Stomach (tissue), 9 donors: Measurements from ENCODE around the gene CASS4. TPM values are rescaled to one million over a fixed set of nuclear protein-coding genes. Genes with fewer than 3 reads are reported as not detected.

Experiments used
- DNase-seq, 2 donors: peaks; one replicate each; pipeline versions ENCODE4 v3.0.0 to v3.0.0-alpha.2; 2013 to 2019
- H3K27ac ChIP-seq, 5 donors: fragments of 200-600 bp in 4 of 5; sonication (generic) in 4 of 5; one replicate each; pipeline ENCODE4 v1.5.1; 2013 to 2019; ENCODE audit warnings: mild to moderate bottlenecking in 1 of 5, moderate library complexity in 1 of 5
- H3K27me3 ChIP-seq, 3 donors: fragments of 200-600 bp; sonication (generic); one replicate each; pipeline ENCODE4 v1.5.1; 2017 to 2019; ENCODE audit warnings: mixed run types in 1 of 3
- H3K36me3 ChIP-seq, 4 donors: fragments of 200-600 bp; sonication (generic); 1 replicate in 3 of 4; 2 replicates in 1 of 4; pipeline ENCODE4 v1.5.1; 2016 to 2019
- H3K4me1 ChIP-seq, 4 donors: fragments of 200-600 bp; sonication (generic); one replicate each; pipeline ENCODE4 v1.5.1; 2016 to 2019
- H3K4me3 ChIP-seq, 4 donors: fragments of 200-600 bp; sonication (generic) in 3 of 4; one replicate each; pipeline ENCODE4 v1.5.1; 2016 to 2019; ENCODE audit warnings: mild to moderate bottlenecking in 1 of 4
- H3K9me3 ChIP-seq, 4 donors: fragments of 200-600 bp; sonication (generic); one replicate each; pipeline ENCODE4 v1.5.1; 2016 to 2019
- EP300 ChIP-seq: sonication (generic); formaldehyde crosslinking; IDR thresholded peaks from one replicate; pipeline ENCODE4 v1.6.1; 2017; ENCODE audit warnings: antibody characterized with exemption
- POLR2A ChIP-seq, 4 donors: fragments of 450-650 bp; IDR thresholded peaks; one replicate each; pipeline ENCODE4 v1.6.1; 2016; ENCODE audit warnings: antibody characterized with exemption in 4 of 4, control low read depth in 2 of 4, mild to moderate bottlenecking in 1 of 4, moderate library complexity in 1 of 4
- POLR2AphosphoS5 ChIP-seq, 3 donors: sonication (generic); formaldehyde crosslinking; IDR thresholded peaks; one replicate each; pipeline ENCODE4 v1.6.1; 2016; ENCODE audit warnings: antibody characterized with exemption in 3 of 3
- WGBS, 5 donors: extraction: QIAGEN DNeasy Blood & Tissue Kit in 3 of 5; methylation state at CpG; one replicate each; pipeline versions ENCODE4 v1.1.5 to v1.1.7; 2013 to 2018; 5-methylcytosine and 5-hydroxymethylcytosine counted together
- intact Hi-C: fragments of 100-400 bp; cut with DNase I; formaldehyde crosslinking; loops from one replicate; pipeline ENCODE4 v1.15.1; 2023; ENCODE audit warnings: low total_unique reads
- polyA plus RNA-seq, 3 donors: library from polyadenylated mRNA; stranded (reverse); fragments of 200-250 nt; gene quantifications; one replicate each; pipeline ENCODE4 v1.2.3, GENCODE V29; 2013
- total RNA-seq, 5 donors: library from RNA; depleted of rRNA; stranded (reverse); fragments of >200 nt; gene quantifications; one replicate each; pipeline versions ENCODE4 v1.1.0 to v1.2.3, GENCODE V29; 2014 to 2016
- TF ChIP-seq, protein P1 (sequence below), 7 experiments: fragments of 450-650 bp in 4 of 7; fragments of 200-600 bp in 3 of 7; sonication (generic) in 3 of 7; IDR thresholded peaks; one replicate each; pipeline ENCODE4 v1.5.1; 2016 to 2019; ENCODE audit warnings: antibody characterized with exemption in 7 of 7, control low read depth in 2 of 7, mild to moderate bottlenecking in 1 of 7
- donor health status: healthy with polysubstance abuse.
- donor health status: Bipolar disorder and iron deficiency.
- donor health status: healthy.

CASS4 gene
- total and polyA plus RNA-seq, 8 donors = 0.23 to 8.2 (median 1.6) TPM; not detected in 1

DNA sequence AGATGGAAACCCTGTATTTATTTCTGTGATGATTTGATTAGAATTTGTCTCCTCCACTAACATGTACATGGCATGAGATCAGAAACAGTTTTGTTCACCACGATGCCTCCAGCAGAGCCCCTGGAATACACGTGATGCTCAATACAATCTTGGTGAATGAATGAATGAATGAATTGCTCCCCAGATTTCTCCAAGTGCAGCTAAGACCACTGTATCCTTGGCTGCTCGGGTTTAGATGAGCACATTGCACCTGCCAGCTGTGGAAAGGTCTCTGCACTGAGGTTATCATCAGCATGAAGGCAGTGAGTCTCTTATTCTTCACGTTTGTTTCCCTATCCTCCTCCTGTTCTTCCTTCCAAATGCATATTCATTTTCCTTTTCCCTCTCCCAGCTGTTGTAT lies 17.9 kb downstream of the CASS4 start:
- intact Hi-C loops = no loop called here
- Histone ChIP-seq H3K9me3 (no peaks in the 10 kb centered on the region), H3K4me1 (peaks cover 0 to 22% (median 5%) of the 10 kb centered on the region in 4 donors), H3K27ac (no peak overlapping the region), H3K36me3 (no peaks in the 10 kb centered on the region), H3K4me3 (no peak overlapping the region), H3K27me3 (no peaks in the 10 kb centered on the region)
- DNase-seq = no peak
- no peak for TF ChIP-seq POLR2AphosphoS5 (IDR thresholded peaks at IDR 0.05)
- no peak for TF ChIP-seq EP300
- no peak for TF ChIP-seq POLR2A (IDR thresholded peaks at IDR 0.05)
- TF ChIP-seq, protein P1, sequence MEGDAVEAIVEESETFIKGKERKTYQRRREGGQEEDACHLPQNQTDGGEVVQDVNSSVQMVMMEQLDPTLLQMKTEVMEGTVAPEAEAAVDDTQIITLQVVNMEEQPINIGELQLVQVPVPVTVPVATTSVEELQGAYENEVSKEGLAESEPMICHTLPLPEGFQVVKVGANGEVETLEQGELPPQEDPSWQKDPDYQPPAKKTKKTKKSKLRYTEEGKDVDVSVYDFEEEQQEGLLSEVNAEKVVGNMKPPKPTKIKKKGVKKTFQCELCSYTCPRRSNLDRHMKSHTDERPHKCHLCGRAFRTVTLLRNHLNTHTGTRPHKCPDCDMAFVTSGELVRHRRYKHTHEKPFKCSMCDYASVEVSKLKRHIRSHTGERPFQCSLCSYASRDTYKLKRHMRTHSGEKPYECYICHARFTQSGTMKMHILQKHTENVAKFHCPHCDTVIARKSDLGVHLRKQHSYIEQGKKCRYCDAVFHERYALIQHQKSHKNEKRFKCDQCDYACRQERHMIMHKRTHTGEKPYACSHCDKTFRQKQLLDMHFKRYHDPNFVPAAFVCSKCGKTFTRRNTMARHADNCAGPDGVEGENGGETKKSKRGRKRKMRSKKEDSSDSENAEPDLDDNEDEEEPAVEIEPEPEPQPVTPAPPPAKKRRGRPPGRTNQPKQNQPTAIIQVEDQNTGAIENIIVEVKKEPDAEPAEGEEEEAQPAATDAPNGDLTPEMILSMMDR (IDR thresholded peaks at IDR 0.05) = no peak
- 43 to 52% (median 48%) methylated on average over 4 of the region's 4 CpGs for WGBS, 5 donors

DNA sequence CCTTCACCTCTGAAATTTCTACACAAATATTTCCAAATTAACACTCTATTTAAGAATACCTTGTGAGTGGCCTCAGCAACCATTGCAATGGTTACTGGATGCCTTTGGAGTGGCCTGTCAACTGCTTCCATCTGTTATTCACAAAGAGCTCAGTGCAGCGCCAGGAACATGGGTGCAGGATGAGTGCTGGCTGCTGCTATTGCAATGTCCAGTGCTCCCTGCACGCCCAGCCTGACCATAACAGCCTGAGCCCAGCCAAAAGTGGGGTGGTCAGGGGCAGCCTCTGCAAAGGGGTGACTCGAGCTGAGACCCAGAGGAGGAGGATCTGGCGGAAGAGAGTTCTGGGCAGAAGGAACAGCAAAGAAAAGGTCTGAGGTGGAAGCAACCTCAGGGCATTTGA lies 18.4 kb downstream of the CASS4 start:
- DNase-seq = no peak
- Histone ChIP-seq H3K36me3 (no peaks in the 10 kb centered on the region), H3K4me1 (peaks cover 0 to 22% (median 5%) of the 10 kb centered on the region in 4 donors), H3K9me3 (no peaks in the 10 kb centered on the region), H3K27ac (no peak overlapping the region), H3K27me3 (no peaks in the 10 kb centered on the region), H3K4me3 (no peak overlapping the region)
- TF ChIP-seq, protein P1 (IDR thresholded peaks at IDR 0.05) = no peak
- TF ChIP-seq POLR2AphosphoS5 (IDR thresholded peaks at IDR 0.05) (no peak), EP300 (no peak), POLR2A (IDR thresholded peaks at IDR 0.05) (no peak)
- intact Hi-C loops = no loop called here
- 57 to 68% (median 57%) methylated on average over 4 of the region's 4 CpGs for WGBS, 5 donors

DNA sequence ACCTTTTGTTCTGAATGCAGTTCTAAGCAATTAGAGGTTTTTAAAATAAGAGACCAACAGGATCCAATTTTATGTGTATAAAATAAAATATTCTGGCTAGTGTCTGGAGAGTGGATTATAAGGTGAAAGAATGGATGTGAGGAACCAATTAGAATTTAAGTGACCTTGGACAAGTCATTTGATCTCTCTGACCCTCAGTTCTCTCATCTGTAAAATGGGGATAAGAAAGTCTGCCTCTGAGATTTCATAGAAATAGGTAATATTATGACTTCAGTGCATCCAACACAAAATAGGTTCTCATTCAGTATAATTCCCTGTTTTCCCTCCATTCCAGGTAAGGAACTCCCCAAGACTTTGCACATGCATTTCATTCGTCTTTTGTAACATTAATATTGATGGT lies 18.9 kb downstream of the CASS4 start:
- H3K4me1 ChIP-seq = peaks cover 0 to 22% (median 5%) of the 10 kb centered on the region in 4 donors

DNA sequence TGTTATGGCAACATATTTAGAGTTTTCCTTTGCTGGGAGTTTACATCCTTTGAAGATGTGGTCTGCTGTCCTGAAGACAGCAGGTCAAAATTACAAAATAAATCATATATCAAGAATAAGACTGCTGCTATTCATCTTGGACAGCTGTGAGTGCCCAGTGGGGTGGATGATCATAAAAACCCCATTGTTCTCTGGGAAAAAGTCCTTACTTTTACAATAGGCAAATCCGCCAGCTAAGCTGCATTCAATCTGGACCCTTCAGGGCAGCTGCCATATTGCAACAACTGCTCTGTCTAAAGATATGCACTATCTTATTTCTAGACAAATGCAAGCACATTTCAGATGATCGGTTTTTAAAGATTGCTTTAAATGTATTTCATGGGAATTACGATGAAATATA lies 19.4 kb downstream of the CASS4 start:
- intact Hi-C loops = no loop called here
- no peaks in the 10 kb centered on the region for H3K36me3 ChIP-seq
- TF ChIP-seq POLR2A (IDR thresholded peaks at IDR 0.05) (no peak), POLR2AphosphoS5 (IDR thresholded peaks at IDR 0.05) (no peak), EP300 (no peak)
- TF ChIP-seq, protein P1 (IDR thresholded peaks at IDR 0.05) = no peak
- DNase-seq = no peak
- H3K4me3 ChIP-seq = no peak overlapping the region
- 85 to 93% (median 89%) methylated on average over 3 of the region's 3 CpGs for WGBS, 5 donors
- H3K27ac ChIP-seq = no peak overlapping the region
- no peaks in the 10 kb centered on the region for H3K9me3 ChIP-seq
- H3K27me3 ChIP-seq = no peaks in the 10 kb centered on the region
- peaks cover 0 to 22% (median 5%) of the 10 kb centered on the region in 4 donors for H3K4me1 ChIP-seq

More for the DNA sequence above, 18.9 kb downstream of the CASS4 start:
- intact Hi-C loops = no loop called here
- TF ChIP-seq POLR2AphosphoS5 (IDR thresholded peaks at IDR 0.05) (no peak), EP300 (no peak), POLR2A (IDR thresholded peaks at IDR 0.05) (no peak)
- Histone ChIP-seq H3K4me3 (no peak overlapping the region), H3K27ac (no peak overlapping the region), H3K27me3 (no peaks in the 10 kb centered on the region), H3K36me3 (no peaks in the 10 kb centered on the region), H3K9me3 (no peaks in the 10 kb centered on the region)
- DNase-seq = no peak
- 63 to 84% (median 79%) methylated on average over 1 of the region's 1 CpG for WGBS, 5 donors

DNA sequence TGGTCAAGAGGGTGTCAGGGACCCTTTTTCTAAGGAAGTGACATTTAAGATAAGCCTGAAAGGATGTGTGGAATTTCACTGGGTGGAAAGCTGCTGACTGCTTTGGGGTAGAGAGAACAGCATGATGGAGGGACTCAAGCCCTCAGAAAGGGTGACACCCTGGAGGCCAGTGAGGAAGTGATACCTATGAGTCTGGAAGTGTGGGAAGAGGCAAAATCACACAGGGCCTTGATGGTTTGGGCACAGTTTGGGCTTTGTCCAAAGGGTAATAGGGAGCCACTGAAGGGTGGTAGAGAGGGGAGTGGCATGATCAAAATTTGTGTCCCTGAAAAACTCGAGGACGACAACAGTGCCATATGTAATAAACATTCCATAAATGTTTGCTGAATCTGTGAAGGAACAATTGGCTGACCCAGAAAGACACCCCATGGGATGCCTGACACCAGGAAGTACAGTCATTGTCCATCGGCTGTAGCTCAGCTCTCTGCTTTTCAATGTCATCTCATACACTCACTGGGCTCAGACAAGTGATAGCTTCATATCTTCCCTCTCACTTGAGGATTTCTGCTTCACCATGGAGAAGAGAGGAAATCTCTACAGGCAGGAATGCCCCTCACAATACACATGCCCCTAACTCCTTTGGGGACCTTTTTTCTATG lies 21.3 kb downstream of the CASS4 start:
- WGBS, 5 donors = 60 to 76% (median 65%) methylated on average over 3 of the region's 3 CpGs
- no peak overlapping the region for H3K27ac ChIP-seq
- intact Hi-C loops = no loop called here

More for the DNA sequence above, 21.3 kb downstream of the CASS4 start:
- no peak for DNase-seq
- Histone ChIP-seq H3K4me1 (peaks cover 0 to 22% (median 5%) of the 10 kb centered on the region in 4 donors), H3K4me3 (no peak overlapping the region), H3K9me3 (no peaks in the 10 kb centered on the region), H3K27me3 (no peaks in the 10 kb centered on the region), H3K36me3 (no peaks in the 10 kb centered on the region)
- TF ChIP-seq POLR2AphosphoS5 (IDR thresholded peaks at IDR 0.05) = no peak
- no peak for TF ChIP-seq EP300
- TF ChIP-seq POLR2A (IDR thresholded peaks at IDR 0.05) = no peak
- TF ChIP-seq, protein P1 (IDR thresholded peaks at IDR 0.05) = no peak
